ENCODE measurements around the gene GIT2.

DNA sequence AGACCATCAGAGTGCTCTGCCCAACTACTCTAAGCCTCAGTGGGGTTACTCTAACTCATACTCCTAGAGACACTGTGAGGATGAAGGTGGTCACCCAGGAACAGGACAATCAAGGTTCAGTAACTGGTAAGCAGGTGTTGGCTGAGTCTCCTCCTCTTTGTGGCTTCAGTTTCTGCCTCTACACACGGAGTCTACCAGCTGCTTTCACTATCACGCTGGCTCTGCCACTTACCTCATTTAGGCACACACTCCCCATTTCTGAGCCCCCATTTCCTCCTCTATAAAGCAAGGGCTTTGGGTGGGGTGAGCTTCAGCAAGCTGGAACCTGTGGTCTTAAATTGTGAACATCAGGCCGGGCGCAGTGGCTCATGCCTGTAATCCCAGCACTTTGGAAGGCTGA lies 103.4 kb downstream of the GIT2 start:
- TF ChIP-seq, protein P1, sequence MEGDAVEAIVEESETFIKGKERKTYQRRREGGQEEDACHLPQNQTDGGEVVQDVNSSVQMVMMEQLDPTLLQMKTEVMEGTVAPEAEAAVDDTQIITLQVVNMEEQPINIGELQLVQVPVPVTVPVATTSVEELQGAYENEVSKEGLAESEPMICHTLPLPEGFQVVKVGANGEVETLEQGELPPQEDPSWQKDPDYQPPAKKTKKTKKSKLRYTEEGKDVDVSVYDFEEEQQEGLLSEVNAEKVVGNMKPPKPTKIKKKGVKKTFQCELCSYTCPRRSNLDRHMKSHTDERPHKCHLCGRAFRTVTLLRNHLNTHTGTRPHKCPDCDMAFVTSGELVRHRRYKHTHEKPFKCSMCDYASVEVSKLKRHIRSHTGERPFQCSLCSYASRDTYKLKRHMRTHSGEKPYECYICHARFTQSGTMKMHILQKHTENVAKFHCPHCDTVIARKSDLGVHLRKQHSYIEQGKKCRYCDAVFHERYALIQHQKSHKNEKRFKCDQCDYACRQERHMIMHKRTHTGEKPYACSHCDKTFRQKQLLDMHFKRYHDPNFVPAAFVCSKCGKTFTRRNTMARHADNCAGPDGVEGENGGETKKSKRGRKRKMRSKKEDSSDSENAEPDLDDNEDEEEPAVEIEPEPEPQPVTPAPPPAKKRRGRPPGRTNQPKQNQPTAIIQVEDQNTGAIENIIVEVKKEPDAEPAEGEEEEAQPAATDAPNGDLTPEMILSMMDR (IDR thresholded peaks at IDR 0.05), result no peak
- TF ChIP-seq POLR2A (IDR thresholded peaks at IDR 0.05), result no peak
- TF ChIP-seq POLR2AphosphoS5 (IDR thresholded peaks at IDR 0.05), result no peak

Data from transverse colon (tissue), 4 donors.